NT2/D1 (cell line): ENCODE results near the gene SS18L1.

Experiments used
- SUZ12 ChIP-seq: IDR thresholded peaks from 2 replicates; pipeline ENCODE4 v1.6.1; 2011; ENCODE audit not compliant: insufficient read length, insufficient read depth; ENCODE audit errors: extremely low read depth
- YY1 ChIP-seq: IDR thresholded peaks from 2 replicates; pipeline ENCODE4 v1.6.1; 2011; ENCODE audit not compliant: insufficient read length, insufficient read depth

DNA sequence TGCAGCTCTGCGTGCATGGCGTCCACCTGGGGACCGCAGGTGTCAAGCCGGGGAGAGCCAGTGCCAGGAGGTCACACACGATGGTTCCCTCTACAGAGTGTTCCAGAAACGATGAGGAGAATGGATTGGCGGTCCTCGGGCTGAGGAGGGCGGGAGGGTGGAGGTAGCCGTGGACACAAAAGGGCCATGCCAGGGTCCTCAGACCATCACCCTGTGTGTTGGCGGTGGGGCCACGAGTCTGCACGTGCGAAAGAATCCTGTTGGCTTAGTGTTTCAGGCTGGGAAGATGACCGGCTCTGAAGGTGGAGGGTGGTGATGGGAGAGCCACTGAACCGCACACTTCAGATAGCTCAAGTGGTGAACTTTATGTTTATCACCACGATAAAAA is 62.8 kb downstream of the SS18L1 start:
- TF ChIP-seq YY1: no peak
- TF ChIP-seq SUZ12: no peak
